ENCODE results near the gene MCTP1. TPM values are rescaled to one million over a fixed set of nuclear protein-coding genes. Genes with fewer than 3 reads are reported as not detected.

The MCTP1 gene
- polyA plus RNA-seq, 1 donor from 2014 or later, result 1.9 TPM

- no peaks in the 10 kb centered on the region for H3K79me2 ChIP-seq (replicated peaks; ENCODE audit: insufficient read depth, low read length)
- H3K4me3 ChIP-seq (ENCODE audit: low read length), result no peak overlapping the region
- H3K9me2 ChIP-seq (ENCODE audit: insufficient read depth, low read length), result no peaks in the 10 kb centered on the region
- no peaks in the 10 kb centered on the region for H3K36me3 ChIP-seq (ENCODE audit: insufficient read depth, low read length)
- TF ChIP-seq REST (IDR thresholded peaks at IDR 0.05; ENCODE audit: borderline replicate concordance) (no peak), SMC3 (conservative IDR thresholded peaks at IDR 0.05; ENCODE audit: poor library complexity) (no peak), MXI1 (conservative IDR thresholded peaks at IDR 0.05; ENCODE audit: poor library complexity, severe bottlenecking) (no peak), CTCF (IDR thresholded peaks at IDR 0.05; ENCODE audit: poor library complexity, severe bottlenecking) (no peak), POLR2AphosphoS5 (IDR thresholded peaks at IDR 0.05) (no peak), EP300 (conservative IDR thresholded peaks at IDR 0.05; ENCODE audit: poor library complexity, severe bottlenecking) (no peak), EZH2 (IDR thresholded peaks at IDR 0.05; ENCODE audit: borderline replicate concordance, insufficient read depth, low read length, poor library complexity, severe bottlenecking) (no peak), RAD21 (conservative IDR thresholded peaks at IDR 0.05) (no peak), TAF1 (IDR thresholded peaks at IDR 0.05; ENCODE audit: low read depth) (no peak)
- H3K27ac ChIP-seq (ENCODE audit: low read length), result no peak overlapping the region
- no peak overlapping the region for H3K4me2 ChIP-seq (ENCODE audit: low read length)
- H3K27me3 ChIP-seq (ENCODE audit: insufficient read depth, low read depth, low read length), result no peaks in the 10 kb centered on the region
- no peaks in the 10 kb centered on the region for H4K20me1 ChIP-seq (ENCODE audit: insufficient read depth)
- H2AFZ ChIP-seq (ENCODE audit: low read depth, low read length), result no peak overlapping the region
- H3K9ac ChIP-seq (ENCODE audit: low read length), result no peak overlapping the region
- no peaks in the 10 kb centered on the region for H3F3A ChIP-seq (ENCODE audit: insufficient read depth, low read length, poor library complexity, severe bottlenecking)
- no peaks in the 10 kb centered on the region for H3K9me3 ChIP-seq (ENCODE audit: low read length)
These were observed 535.9 kb downstream of the MCTP1 start for GRCh38 chr5:94749042-94749441.

GRCh38 chr5:94748212-94748611 is 536.7 kb downstream of the MCTP1 start:
- Histone ChIP-seq H3K36me3 (ENCODE audit: insufficient read depth, low read length) (no peaks in the 10 kb centered on the region), H3F3A (ENCODE audit: insufficient read depth, low read length, poor library complexity, severe bottlenecking) (no peaks in the 10 kb centered on the region), H3K4me3 (ENCODE audit: low read length) (no peak overlapping the region), H3K4me2 (ENCODE audit: low read length) (no peak overlapping the region), H3K9ac (ENCODE audit: low read length) (no peak overlapping the region), H3K9me2 (ENCODE audit: insufficient read depth, low read length) (no peaks in the 10 kb centered on the region), H4K20me1 (ENCODE audit: insufficient read depth) (no peaks in the 10 kb centered on the region), H3K27ac (ENCODE audit: low read length) (no peak overlapping the region), H2AFZ (ENCODE audit: low read depth, low read length) (no peak overlapping the region), H3K79me2 (replicated peaks; ENCODE audit: insufficient read depth, low read length) (no peaks in the 10 kb centered on the region), H3K27me3 (ENCODE audit: insufficient read depth, low read depth, low read length) (no peaks in the 10 kb centered on the region), H3K9me3 (ENCODE audit: low read length) (no peaks in the 10 kb centered on the region)
- no peak for TF ChIP-seq REST (IDR thresholded peaks at IDR 0.05; ENCODE audit: borderline replicate concordance)
- TF ChIP-seq EZH2 (IDR thresholded peaks at IDR 0.05; ENCODE audit: borderline replicate concordance, insufficient read depth, low read length, poor library complexity, severe bottlenecking), result no peak
- TF ChIP-seq EP300 (conservative IDR thresholded peaks at IDR 0.05; ENCODE audit: poor library complexity, severe bottlenecking), result no peak
- no peak for TF ChIP-seq TAF1 (IDR thresholded peaks at IDR 0.05; ENCODE audit: low read depth)

Data from neural cell (in vitro differentiated cells).